ENCODE data around the gene DENND10. TPM values are rescaled to one million over a fixed set of nuclear protein-coding genes. Genes with fewer than 3 reads are reported as not detected.
"Not testable (repeated sequence)": the region's sequence is repeated elsewhere in the genome, so short reads cannot be mapped to it uniquely, and the experiment has no call there.

The DENND10 gene
- polyA plus RNA-seq, 4 donors = 54.0 to 61.7 (median 56.5) TPM

DNA sequence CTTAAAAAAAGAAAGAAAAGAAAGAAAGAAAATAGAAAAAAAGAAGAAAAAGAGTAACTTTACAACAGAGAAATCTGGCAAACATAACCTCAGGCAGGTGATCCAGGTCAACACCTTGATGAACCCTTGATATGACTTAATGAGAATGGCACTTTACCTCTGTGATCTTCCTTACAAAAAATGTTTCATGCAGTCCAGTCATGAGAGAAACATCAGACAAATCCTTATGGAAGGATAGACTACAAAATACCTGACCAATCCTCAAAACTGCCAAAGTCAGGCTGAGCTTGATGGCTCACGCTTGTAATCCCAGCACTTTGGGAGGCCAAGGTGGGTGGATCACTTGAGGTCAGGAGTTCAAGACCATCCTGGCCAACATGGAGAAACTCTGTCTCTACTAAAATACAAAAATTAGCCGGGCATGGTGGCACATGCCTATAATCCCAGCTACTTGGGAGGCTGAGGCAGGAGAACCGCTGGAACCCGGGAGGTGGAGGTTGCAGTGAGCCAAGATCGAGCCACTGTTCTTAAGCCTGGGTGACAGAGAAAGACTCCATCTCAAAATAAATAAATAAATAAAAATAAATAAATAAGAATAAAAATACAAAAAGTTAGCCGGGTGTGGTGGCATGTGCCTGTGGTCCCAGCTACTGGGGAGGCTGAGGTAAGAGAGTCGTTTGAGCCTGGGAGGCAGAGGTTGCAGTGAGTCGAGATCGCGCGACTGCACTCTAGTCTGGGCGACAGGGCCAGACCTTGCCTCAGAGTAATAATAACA, 7.1 kb upstream of the DENND10 start:
- not testable (repeated sequence) for DNase-seq (ENCODE audit: low read depth in 4 of 4, low spot score in 3 of 4)

DNA sequence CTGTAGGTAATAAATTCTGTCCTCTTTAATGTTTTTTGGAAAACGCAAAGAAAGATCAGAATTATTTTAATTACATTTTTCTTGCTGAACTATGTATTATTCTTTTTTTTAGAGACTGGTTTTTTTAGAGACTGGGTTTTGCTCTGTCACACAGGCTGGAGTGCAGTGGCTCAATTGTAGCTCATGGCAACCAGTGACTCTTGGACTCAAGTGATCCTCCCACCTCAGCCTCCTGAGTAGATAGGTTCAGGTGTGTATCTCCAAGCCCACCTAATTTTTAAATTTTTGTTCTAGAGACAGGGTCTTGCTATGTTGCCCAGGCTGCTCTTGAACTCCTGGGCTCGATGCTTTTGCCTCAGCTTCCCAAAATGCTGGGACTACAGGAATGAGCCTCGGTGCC, 5.3 kb upstream of the DENND10 start:
- no peak for DNase-seq (ENCODE audit: low read depth in 4 of 4, low spot score in 3 of 4)

DNA sequence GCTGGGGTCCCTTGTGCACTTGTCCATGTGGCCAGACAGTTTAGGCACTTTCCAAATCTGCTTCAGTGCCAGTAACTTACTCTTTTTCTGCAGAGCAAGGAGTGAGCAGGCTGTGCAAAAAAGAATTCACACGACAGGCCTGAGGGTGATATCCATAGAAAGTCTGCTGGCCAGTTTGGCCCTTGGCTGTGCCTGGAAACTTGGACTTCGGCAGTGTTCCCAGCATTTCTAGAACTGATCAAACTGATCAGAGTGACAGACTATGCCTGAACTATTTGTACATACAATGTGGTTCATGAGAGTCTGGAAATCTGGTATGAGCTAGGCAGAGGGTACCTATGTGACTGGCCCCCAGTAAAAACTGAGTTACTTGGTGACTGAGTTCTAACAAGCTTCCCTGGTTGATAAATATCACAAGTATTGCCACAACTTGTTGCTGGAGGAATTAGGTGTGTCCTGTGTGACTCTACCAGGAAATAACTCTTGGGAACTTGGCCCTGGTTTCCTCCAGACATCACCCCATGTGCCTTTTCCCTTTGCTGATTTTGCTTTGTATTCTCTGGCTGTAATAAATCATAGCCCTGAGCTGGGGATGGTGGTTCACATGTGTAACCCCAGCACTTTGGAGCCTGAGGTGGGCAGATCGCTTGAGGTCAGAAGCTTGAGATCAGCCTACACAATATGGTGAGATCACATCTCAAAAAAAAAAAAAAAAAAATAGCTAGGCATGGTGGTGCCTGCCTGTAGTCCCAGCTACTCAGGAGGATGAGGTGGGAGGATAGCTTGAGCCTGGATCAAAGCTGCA, 3.3 kb upstream of the DENND10 start:
- no peak for DNase-seq (ENCODE audit: low read depth in 4 of 4, low spot score in 3 of 4)

DNA sequence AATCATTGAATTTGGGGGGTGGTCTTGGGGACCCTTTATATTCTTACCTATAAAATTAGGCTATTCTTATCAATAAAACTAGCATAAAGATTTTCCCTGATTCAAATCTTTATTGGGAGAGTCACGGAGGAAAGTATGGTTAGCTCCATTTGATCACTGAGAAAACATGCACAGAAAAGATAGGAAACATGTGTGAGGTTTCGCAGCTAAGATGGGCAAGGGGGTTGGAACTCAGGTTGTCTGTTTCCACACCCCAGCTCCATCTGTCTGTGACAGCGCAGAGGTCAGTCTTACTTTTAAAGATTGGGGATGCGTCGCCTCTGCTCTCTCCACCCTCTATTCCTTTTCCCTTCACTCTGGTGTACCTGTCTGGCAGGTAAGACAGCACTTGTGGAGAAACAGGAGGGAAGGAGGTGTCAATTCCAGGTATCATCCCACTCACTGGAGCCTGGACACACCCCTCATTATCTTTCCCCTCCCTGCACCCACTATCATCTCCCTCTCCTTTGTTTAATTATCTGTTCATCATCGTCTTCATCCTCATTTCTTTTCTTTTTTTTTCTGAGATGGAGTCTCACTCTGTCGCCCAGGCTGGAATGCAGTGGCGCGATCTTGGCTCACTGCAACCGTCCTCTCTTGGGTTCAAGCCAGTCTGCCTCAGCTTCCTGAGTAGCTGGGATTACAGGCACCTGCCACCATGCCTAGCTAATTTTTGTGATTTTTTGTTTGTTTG, 2.4 kb upstream of the DENND10 start:
- no peak for DNase-seq (ENCODE audit: low read depth in 4 of 4, low spot score in 3 of 4)

DNA sequence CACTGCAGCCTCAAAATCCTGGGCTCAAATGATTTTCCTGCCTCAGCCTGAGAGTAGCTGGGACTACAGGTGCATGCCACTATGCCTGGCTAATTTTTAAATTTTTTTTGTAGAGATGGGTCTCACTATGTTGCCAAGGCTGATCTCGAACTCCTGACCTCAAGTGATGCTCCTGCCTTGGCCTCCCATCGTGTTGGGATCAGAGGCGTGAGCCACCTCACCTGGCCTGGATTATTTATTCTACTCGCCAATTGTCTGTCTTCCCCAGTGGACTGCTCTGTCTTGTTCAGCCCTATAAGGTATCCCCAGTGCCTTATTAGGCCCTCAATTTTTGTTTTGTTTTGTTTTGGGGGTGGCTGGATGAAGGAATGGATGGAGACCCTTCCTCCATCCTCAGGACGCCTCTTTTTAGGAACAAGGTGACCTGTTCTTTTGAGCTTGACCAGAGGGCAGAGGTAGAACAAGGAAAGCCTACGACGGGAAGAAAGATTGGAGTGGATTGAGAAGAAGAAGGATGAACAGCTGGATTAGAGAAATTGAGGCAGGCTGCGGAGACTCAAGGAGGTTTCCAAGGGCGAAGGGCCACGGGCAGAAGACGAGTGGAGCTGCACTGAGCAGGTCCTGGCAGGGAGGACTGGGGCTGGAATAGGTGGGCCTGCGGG, 541 bp upstream of the DENND10 start:
- no peak for DNase-seq (ENCODE audit: low read depth in 4 of 4, low spot score in 3 of 4)

DNA sequence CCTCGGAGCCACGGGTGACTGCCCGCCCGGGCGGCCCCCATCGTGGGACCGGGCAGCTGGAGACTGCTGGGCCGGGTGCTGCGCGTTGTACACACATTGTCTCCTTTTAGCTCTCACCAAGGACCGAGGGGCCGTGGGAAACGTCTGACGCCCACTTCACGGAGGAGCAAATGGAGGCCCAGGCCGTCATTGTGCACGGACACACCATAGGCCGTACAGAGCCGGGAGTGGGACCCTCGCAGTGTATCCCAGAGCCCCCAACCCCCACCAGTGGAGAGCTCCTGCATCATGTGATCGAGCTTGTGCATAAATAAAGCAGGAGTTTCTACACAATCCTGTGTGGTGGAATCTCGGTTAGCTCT, 722 bp downstream of the DENND10 start:
- DNase-seq (ENCODE audit: low read depth in 4 of 4, low spot score in 3 of 4) = no peak

DNA sequence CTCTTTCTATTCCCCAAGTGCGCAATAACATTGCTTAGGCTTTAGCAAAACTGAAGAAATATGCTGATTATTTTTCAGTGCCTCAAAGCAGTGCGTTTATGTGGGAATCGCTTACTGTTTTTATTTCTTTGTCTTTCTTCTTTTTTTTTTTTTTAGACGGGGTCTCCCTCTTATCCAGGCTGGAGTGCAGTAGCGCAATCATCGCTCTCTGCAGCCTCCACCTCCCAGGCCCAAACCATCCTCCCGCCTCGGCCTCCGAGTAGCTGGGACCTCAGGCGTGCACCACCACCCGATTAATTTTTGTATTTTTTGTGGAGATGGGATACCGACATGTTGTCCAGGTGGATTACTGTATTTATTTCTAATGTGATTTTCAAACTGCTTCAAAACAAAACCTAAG, 1.2 kb downstream of the DENND10 start:
- DNase-seq (ENCODE audit: low read depth in 4 of 4, low spot score in 3 of 4) = no peak

DNA sequence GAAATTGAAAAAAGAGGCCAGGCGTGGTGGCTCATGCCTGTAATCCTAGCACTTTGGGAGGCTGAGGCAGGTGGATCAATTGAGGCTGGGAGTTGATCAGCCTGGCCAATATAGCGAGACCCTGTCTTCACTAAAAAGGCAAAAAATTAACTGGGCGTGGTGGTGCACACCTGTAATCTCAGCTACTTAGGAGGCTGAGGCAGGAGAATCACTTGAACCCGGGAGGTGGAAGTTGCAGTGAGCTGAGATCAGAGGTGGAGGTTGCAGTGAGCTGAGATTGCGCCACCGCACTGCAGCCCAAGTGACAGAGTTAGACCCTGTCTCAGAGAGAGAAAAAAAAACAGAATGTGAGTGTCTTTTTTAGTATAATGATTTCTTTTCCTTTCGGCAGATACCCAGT, 2.0 kb downstream of the DENND10 start:
- not testable (repeated sequence) for DNase-seq (ENCODE audit: low read depth in 4 of 4, low spot score in 3 of 4)

DNA sequence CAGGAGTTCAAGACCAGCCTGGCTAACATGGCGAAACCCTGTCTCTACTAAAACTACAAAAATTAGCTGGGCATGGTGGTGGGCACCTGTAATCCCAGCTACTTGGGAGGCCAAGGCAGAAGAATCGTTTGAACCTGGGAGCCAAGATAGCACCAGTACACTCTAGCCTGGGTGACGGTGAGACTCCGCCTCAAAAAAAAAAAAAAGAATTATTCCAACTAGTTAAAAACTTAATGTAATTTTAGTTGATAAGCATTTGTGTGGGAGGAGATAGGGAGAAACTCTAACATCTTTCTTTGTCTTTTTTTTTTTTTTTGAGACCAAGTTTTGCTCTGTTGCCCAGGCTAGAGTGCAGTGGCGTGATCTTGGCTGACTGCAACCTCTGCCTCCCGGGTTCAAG, 3.2 kb downstream of the DENND10 start:
- DNase-seq (ENCODE audit: low read depth in 4 of 4, low spot score in 3 of 4) = not testable (repeated sequence)

DNA sequence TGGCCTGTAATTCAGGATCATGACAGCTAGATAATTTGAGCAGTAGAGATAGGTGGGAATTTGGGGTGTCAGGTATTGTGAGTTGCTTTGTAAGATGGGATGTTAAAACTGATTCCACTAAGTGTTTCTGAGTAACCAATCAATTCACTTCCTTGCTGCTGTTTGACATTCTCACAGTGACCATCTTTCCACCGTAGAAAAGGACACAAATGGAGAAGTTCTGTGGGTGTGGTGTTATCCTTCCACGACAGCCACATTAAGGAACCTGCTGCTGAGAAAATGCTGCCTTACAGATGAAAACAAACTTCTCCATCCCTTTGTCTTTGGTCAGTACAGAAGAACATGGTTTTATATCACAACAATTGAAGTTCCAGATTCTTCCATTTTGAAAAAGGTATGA, 3.9 kb downstream of the DENND10 start:
- DNase-seq (ENCODE audit: low read depth in 4 of 4, low spot score in 3 of 4) = not testable (repeated sequence)

DNA sequence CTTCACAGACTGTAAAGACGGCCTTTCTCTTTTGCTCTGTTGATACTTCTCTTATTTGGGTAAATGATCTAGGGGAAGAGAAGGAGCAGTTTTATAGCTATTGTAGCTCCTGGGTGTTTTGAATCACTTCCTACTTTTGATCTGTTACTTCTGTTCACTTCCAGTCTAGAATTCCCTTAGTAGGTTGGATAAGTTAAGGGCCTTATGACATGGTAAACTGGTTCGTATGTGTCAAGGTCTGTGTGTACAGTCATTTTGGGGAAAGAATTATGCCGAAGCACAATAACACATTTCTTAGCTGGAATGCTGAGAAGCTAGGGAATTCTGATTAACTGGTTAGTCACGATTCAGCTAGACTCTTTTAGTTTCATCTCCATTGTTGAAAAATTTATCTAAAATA, 8.1 kb downstream of the DENND10 start:
- DNase-seq (ENCODE audit: low read depth in 4 of 4, low spot score in 3 of 4) = no peak

DNA sequence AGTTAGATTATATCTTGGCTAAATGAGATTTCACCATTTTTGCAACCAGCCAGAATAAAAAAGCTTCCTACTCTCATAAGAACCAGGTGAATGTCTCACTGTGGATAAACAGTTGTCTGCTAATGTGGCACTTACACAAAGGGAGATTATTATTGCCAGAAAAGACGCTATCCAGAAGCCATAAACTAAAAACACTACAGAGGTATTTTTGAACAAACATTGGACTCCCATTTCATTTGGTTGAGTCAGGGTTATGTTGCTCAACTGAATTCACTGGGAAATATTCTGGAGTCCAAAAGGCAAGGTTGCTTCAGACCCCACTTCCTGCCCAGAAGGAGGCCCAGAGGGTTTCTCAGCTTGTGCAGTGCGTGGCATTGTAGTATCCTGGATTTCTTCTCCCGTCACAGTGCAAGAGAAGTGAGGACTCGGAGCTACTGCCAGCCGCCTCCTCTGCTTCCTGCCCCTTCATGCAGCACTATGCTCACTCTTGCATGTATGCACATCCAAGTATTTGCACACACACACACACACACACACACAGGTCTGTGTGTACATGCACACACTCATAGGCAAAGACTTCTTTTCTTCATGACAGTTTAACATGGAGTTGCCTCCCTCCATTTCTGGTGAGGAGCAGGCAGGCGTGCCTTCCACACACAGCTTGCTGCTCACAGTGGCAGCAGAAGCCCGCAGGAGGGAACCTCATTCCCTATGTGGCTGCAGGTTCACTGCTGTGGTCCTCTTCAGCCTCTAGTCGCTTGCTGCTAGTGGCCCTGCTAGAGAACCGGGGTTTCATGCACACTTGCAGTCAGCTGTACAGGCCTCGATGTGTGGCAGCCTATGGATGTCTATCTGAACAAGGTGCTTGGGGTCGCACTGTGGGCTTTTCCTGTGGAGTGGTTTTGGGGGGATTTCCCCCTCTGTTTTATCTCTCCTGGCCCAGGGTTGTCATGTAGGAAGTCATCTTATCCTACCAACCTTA, 10.1 kb downstream of the DENND10 start:
- no peak for DNase-seq (ENCODE audit: low read depth in 4 of 4, low spot score in 3 of 4)

DNA sequence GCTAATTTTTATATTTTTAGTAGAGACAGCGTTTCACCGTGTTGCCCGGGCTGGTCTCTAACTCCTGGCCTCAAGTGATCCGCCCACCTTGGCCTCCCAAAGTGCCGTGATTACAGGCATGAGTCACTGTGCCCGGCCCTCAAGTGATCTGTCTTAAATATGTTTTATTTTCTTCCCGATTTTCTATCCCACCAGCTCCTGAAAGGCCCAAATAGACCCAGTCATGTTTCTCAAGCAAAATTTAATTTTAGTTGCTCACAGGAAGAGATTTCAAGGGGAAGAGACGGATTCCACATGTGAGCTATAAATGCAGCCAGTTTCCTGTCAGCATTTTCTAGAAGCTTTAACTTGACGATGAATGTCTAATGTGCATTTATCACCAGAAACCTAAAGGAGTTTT, 12.0 kb downstream of the DENND10 start:
- DNase-seq (ENCODE audit: low read depth in 4 of 4, low spot score in 3 of 4) = no peak

DNA sequence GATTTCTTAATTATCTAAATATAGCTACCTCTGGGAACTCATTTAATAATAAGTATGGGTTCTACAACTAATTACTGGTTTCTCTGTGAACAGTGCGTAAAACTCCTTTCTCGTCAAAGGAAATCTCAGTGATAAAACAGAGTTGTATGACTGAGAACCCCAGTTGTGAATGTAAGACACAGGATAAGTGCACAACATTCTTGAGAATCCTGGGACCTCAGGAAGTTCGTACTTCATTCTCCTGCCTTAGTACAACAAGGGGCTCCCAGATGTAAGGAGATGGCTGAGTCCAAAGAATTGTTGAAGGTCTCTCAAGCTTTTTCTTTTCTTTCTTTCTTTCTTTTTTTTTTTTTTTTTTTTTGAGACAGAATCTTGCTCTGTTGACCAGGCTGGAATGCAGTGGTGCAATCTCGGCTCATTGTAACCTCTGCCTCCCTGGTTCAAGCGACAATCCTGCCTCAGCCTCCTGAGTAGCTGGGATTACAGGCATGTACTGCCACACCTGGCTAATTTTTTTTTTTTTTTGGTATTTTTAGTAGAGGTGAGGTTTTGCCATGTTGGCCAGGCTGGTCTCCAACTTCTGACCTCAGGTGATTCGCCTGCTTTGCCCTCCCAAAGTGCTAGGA, 12.5 kb downstream of the DENND10 start:
- DNase-seq (ENCODE audit: low read depth in 4 of 4, low spot score in 3 of 4) = no peak

DNA sequence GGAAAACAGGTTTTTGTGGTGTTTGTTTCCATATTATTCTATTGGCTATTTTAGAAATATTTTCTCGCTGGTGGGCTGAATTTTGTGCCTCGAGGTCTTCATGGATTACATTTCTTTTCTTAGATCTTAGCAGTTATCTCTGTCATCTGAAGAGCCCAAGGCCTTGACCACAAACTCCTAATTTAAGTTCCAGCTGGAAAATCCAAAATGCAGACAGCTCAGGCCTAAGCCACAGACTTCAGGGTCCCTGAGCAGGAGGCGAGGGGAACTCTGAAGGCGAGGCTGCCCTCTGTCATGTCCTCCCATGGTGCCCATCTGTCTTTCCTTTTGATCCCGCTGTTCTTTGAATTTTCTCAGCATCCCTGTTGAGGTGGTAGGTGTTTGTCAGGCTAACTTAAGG, 14.3 kb downstream of the DENND10 start:
- DNase-seq (ENCODE audit: low read depth in 4 of 4, low spot score in 3 of 4) = no peak

DNA sequence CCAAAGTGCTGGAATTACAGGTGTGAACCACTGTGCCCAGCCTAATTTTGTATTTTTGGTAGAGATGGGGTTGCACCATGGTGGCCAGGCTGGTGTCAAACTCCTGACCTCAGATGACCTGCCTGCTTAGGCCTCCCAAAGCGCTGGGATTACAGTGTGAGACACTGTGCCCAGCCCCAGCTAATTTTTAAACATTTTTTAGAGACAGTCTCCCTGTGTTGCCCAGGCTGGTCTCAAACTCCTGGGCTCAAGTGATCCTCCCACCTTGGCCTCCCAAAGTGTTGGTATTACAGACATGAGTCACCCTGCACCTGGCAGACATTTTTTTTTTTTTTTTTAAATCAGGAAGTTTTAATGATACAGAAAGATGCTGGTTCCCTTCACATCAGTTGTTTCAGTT, 15.5 kb downstream of the DENND10 start:
- DNase-seq (ENCODE audit: low read depth in 4 of 4, low spot score in 3 of 4) = no peak

DNA sequence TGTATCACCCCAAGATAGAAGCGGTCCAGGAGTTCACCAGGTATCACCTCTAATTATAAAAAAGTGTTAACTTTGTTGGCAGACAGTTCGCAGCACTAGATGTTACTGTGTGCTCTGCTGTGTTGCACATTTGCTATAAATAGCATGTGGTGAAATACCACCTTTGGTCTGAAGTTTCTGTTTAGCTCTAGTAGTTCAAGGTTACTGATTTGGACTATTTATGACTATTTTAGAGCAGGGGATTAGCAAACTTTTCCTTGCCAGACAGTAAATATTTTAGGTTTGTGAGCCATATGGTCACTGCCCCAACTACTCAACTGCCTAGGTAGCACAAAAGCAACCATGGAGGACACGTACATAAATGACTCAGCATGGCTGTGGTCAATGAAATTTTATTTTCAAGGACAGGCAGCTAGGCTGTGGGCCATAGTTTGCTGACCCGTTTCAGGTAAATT, 16.5 kb downstream of the DENND10 start:
- no peak for DNase-seq (ENCODE audit: low read depth in 4 of 4, low spot score in 3 of 4)

DNA sequence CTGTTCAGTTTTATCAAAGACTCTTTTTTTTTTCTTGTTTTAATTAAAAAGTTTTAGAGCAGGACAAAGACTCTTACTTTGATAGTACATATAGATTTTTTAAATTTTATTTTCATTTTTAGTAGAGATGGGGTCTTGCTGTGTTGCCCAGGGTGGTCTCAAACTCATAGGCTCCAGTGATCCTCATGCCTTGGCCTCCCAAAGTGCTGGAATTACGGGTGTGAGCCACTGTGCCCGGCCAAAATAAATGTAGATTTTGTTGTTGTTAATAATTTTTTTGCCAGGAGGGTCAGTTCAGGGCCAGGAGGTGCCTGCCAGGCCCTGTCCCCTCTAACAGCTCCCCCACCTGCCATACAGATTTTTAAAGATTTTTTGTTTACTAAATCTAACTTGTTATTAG, 17.0 kb downstream of the DENND10 start:
- no peak for DNase-seq (ENCODE audit: low read depth in 4 of 4, low spot score in 3 of 4)

DNA sequence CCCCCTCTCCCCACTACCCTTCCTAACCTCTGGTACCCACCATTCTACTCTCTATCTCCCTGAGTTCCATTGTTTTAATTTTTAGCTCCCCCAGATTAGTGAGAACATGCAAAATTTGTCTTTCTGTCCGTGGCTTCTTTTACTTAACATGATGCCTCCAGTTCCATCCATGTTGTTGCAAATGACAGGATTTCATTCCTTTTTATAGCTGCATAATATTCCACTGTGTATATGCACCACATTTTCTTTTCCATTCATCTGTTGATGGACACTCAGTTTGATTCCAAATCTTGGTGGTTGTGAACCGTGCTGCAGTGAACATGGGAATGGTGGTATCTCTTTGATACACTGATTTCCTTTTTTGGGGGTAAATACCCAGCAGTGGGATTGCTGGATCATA, 22.0 kb downstream of the DENND10 start:
- no peak for DNase-seq (ENCODE audit: low read depth in 4 of 4, low spot score in 3 of 4)
